ENCODE data around the gene RIPOR3.
A peak's percentile ranks its signal among the peaks of the same experiment; 100 is the strongest.
"Not testable (repeated sequence)": the region's sequence is repeated elsewhere in the genome, so short reads cannot be mapped to it uniquely, and the experiment has no call there.

Gene RIPOR3

DNA sequence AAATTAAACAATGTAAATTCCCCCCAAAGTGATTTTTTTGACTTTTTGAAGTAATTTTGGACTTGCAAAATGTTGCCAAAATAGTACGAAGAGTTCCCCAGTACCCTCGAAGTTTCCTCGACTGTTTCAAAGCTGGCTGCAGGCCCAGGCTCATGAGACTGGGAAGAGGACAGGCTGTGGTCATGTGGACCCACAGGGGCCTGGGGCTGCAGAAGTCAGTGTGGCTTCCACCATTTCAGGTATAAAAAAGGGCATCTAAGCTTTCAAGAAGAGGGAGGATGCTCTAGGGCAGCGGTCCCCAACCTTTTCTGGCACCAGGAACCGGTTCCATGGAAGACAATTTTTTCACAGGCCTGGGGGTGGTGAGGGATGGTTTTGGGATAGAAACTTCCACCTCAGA, 106.1 kb downstream of the RIPOR3 start:
- DNase-seq, result no peak

DNA sequence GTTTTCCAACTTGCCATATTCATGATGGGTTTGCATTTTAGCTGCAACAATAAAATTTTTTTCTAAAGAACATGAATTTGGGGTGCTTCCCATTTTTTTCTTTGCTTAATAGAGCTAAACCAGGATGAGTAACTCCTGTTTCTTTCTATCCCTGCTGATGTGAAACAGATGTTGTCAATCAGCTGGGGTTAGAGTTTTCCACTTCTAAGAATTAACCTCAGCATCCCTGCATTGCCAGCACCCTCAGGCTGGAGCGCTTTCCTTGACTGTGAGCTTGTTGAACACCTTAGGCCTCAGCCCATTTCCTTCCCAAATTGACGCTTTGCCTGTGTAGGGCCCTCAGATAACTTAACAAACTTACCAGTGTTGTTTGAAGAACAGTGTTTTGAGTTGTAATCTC, 106.7 kb downstream of the RIPOR3 start:
- DNase-seq, result no peak

DNA sequence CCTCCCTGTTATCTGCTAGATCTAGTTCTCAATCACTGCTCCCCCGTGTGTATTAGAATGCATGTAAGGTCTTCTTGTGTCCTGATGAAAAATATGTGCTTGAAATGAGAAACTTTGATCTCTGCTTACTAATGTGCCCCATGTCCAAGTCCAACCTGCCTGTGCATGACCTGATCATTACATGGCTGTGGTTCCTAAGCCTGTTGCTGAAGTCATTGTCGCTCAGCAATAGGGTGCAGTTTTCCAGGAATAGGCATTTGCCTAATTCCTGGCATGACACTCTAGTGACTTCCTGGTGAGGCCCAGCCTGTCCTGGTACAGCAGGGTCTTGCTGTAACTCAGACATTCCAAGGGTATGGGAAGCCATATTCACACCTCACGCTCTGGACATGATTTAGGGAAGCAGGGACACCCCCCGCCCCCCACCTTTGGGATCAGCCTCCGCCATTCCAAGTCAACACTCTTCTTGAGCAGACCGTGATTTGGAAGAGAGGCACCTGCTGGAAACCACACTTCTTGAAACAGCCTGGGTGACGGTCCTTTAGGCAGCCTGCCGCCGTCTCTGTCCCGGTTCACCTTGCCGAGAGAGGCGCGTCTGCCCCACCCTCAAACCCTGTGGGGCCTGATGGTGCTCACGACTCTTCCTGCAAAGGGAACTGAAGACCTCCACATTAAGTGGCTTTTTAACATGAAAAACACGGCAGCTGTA, 107.7 kb downstream of the RIPOR3 start:
- no peak for DNase-seq

DNA sequence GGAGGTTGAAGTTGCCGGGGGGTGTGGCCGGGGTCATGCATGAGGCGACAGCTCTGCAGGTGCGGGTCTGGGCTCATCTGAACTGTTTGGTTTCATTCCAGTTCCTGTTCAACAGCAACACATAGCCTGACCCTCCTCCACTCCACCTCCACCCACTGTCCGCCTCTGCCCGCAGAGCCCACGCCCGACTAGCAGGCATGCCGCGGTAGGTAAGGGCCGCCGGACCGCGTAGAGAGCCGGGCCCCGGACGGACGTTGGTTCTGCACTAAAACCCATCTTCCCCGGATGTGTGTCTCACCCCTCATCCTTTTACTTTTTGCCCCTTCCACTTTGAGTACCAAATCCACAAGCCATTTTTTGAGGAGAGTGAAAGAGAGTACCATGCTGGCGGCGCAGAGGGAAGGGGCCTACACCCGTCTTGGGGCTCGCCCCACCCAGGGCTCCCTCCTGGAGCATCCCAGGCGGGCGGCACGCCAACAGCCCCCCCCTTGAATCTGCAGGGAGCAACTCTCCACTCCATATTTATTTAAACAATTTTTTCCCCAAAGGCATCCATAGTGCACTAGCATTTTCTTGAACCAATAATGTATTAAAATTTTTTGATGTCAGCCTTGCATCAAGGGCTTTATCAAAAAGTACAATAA, 108.6 kb downstream of the RIPOR3 start:
- no peak for DNase-seq

DNA sequence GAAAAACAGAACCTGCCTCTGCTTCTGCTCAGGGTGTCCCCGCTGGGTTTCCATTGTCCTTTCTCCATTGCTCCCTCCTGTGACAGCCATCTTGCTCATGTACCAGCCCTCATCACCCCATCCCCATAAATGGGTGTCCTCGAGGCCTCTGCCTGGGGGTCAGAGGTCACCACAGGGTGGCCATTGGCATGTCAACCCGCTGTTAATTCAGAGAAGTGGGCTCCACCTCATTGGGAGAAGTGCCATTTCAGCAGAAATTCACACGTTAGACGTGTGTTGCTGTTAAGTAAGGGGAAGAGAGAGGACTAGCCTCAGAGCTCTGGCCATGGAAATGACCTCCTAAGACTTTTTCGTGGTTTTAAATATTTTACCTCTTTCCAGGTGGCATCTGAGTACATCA, 109.2 kb downstream of the RIPOR3 start:
- no peak for DNase-seq

DNA sequence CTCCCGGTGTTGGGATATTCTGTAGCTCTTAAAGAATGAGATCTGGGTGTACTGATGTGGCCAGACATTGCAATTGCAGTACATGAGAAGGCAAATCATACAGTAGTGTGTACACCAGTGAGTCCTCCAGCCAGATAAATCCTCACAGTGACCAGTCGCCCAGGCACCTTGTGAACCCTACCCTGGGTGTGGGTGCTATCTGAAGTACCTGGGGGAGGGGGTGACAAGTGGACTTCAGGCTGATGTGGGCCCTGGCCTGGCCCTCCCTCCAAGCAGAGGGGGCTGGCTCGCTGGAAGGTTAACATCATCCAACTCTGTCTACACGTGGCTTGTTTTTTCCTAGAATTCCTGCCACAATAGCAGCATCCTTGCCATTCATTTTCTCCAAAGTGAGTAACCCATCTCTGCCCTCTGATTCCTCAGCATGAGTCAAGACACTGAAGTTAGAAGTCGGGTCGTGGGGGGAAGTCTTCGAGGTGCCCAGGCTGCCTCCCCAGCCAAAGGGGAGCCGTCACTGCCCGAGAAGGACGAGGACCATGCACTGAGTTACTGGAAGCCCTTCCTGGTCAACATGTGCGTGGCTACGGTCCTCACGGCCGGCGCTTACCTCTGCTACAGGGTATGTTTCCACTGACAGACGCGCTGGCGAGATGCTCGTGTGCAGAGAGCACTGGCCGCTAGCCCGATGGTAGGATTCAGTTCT, 110.3 kb downstream of the RIPOR3 start:
- DNase-seq, result no peak

DNA sequence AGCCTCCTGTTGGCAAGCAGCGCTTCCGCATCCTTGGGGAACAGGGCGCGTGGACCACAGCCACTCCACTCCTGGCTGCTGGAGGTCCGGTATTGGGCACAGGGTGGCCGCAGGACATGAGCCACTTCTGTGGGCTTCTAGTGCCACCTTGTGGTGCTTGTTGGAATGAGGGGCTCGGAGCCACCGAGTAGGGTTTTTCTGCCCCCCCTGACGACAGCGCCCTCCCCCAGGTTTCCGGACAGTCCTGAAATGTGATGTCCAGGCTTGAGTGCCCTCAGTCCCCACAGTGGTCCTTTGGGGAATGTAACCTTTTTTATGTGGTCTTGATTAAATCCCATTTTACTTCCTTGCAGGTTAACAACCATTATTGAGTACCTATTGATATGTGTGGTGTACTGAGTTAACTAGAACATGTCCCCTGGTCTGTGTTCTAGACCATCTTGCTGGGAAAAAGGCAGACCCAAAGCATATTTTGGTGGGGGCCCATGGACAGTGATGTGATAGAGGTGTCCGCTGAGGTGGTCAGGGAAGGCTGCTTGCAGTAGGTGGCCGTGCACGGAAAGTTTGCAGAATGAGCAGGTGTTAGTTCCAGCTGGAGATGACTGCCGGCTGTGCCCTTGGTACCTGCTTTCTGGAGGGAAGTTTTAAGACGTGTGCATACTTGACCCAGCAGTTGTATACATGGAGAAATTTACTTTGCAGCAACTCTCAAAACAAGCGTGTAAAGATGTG, 111.2 kb downstream of the RIPOR3 start:
- no peak for DNase-seq

DNA sequence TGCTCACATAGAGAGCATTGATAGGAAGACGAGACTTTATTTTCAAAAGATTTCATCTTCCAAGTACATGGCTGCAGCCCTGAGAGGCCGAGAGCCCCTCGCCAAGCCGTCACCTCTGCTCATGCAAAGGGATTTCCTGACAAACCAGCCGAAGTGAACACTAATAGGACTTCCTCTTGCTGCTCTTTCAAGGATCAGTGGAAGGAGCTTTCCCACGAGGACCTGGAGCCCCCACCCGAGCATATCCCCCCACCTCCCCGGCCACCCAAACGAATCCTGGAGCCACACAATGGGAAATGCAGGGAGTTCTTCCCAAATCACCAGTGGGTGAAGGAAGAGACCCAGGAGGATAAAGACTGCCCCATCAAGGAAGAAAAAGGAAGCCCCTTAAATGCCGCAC, 111.8 kb downstream of the RIPOR3 start:
- DNase-seq, result no peak

DNA sequence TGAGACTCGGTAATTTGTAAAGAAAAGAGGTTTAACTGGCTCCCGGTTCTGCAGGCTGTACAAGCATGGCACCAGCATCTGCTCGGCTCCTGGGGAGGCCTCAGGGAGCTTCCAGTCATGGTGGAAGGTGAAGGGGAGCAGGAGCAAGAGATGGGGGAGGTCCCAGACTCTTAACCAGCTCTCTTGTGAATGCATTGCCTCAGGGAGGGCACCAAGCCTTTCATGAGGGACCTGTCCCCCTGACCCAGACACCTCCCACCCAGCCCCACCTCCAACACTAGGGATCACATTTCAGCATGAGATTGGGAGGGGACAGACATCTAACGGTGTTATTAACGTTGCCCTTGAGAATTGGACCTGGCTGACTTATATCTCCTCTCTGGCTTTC, 112.6 kb downstream of the RIPOR3 start:
- DNase-seq, result no peak

DNA sequence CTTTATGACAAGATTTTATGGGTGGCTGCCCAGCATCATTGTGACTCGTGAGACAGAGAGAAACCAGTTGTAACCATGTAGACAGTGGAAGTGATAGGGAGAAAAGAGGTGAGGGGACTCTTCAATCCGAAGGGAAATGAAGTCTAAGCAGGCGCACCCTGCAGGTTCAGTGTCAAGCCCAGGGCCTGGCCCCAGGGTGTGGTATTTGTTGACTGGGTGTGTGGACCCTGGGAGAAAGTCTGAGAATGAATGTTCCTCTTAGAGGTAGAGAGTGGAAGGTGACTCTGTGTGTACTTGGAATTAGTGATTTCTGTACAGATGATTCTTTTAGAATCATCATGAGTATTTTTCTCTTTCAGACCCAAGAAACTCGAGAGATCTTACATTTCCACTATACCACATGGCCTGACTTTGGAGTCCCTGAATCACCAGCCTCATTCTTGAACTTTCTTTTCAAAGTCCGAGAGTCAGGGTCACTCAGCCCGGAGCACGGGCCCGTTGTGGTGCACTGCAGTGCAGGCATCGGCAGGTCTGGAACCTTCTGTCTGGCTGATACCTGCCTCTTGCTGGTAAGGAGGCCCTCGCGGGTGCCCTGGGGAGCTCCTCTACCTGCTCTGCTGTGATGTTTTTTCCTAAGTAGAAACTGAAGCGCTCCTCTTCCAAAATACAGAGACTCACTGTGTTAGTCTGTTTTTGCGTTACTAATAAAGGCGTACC, 113.1 kb downstream of the RIPOR3 start:
- no peak for DNase-seq

DNA sequence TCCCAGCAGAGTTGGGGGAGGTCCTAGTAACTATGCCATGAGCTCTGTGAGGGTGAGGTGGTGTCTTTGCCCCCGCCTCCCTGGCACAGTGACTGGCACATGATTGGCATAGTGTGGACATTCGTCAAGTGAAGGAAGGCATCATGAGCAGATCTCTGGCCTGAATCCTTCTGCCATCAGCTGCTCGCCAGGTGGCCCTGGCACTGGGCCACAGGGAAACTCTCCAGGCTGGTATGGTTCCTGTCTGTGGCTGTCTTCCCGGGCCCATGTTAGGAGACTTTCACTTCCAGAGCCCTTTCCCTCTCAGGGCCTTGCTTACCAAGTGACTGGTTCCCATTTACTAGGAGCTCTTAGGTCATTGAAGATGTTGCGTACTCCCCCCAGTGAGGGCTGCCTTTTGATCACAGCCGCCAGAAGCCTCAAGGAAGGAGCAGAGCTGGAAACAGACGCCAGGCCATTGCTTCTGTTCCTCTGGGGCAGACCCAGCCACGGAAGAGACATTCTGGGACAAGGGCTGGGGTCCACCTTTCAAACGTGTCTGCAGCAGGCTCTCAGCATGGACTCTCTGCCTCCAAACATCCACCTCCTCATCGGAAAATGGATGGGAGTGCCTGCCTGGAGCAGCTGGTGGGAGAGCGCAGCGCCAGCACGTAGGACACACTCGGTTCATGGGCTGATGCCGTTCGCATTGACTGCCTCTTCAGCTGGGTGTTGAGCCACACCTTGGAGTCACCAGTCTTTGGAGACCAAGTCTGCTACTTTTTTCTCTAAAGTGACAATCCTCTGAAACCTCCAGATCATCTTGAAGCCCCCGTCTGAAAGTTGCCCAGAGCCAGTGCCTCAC, 113.9 kb downstream of the RIPOR3 start:
- DNase-seq, result no peak

DNA sequence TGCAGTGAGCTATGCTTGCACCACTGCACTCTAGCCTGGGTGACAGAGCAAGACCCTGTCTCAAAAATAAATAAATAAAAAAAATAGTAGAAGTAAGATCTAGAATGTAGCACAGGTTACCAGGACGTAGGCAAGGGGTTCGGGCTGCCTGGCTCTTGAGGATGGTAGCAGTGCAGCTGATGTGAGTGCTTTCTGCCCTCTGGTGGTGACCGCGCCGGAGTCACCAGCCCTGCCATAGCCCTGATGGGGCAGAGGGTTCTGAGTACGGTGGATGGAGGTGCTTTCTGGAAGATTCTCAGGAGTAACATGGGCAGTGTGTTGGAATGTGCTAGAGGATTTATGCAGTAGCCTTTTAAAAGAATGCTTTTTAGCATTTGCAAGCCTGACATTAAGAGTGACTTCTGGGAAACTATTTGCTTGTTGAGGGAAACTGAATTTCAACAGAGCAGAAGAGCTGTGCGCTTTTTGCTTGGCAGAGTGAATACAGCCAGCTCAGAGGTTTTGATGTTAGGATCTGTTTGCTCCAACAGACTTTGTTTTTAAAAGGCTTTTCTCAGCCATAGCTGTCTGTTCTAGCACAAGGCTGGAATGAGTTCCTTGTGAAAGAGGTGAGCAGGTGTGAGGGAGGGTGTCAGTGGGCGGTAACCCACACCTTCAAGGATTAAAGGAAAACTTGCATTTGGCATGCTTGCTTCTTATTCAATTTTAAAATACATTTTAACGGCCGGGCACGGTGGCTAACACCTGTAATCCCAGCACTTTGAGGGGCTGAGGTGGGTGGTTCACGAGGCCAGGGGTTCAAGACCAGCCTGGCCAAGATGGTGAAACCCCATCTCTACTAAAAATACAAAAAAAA, 115.2 kb downstream of the RIPOR3 start:
- DNase-seq, result peak; percentile 59

DNA sequence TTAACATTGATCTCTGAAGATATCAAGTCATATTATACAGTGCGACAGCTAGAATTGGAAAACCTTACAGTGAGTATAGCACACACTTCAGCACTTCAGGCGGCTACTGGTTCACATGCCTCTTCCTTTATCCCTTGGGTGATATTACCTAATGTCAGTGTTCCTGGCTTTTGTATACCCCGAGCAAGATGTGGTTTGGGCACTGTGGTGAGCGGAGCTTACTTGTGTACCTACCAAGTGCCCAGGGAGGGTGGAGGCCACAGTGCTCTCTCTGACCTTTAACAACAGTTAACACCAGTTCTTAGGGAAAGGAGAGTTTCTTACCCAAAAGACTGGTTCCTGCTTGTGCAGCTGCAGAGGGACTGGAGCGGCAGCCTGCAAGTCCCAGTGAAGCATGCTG, 116.8 kb downstream of the RIPOR3 start:
- DNase-seq, result no peak

DNA sequence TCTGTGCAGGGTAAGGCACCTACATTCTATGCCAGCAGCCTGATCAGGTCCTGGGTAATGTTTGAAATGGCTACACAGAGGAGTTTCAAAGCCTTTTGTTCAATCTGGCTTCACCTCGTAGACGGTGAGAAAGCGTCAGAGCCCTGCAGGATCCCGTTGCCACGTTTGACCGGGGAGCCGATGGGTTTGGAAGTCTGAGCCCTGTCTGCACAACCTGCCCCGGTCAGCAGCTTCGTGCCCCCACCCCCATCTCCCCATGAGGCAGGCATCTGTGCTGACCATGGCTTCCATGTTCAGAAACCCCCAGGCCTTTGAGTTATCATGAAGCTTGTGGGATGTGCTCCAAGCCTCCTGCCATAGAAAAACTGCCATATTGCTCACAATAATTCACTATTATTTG, 117.2 kb downstream of the RIPOR3 start:
- no peak for DNase-seq

DNA sequence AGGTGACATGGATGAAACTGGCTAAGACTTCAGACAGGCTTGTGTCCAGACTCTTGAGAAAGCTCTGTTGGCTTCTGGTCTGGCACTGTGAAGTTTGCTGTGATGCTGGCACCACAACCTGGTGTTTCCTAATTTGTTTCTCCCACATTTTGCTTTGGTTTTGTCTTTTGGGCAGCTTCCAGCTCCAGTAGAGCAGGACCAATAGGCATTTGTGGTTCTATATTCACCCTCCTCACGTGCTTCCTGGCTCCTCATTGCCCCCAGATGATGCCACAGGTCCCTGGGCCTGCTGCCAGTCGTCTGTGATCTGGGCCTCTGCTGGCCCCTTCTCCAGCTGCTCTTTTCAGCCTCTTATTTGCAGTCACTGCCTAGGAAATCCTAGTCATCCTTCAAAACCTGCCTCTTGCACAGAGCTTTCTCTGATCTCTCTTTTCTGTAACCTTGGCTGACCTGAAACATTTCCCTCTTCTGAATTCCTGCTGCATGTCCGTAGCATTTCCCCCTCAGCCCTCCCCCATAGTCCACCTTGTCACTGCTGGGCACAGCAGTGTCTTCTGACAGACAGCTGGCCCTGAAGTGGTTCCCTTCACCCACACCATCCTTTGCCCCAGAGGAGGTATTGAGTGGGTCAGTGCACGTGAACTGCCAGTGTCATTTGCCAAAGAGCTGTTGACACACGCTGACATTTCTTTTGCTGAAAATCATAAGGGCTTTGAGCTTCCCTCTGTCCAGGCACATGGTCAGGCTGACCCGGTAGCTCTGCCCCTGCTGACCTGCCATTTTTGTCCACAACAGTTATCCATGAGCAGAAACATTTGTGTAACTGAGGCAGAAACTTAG, 118.2 kb downstream of the RIPOR3 start:
- no peak for DNase-seq

DNA sequence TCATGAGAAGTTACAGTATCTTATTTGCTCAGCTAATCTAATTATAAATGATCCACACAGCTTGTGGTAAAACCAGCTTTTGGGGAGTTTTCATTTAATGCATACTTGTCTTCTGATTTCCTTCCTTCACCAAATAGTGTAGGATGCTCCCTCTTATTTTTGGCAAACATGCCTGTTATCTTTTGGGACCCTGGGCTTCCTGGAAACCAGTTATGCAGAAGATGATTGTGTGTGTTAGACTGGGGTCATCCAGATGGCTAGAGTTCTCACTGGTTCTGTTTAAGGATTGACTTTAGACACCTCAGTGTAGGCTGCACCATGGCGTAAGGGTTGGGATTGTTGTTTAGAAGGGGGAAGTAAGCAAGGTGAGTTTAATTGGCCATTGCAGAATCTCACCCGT, 119.9 kb downstream of the RIPOR3 start:
- no peak for DNase-seq

DNA sequence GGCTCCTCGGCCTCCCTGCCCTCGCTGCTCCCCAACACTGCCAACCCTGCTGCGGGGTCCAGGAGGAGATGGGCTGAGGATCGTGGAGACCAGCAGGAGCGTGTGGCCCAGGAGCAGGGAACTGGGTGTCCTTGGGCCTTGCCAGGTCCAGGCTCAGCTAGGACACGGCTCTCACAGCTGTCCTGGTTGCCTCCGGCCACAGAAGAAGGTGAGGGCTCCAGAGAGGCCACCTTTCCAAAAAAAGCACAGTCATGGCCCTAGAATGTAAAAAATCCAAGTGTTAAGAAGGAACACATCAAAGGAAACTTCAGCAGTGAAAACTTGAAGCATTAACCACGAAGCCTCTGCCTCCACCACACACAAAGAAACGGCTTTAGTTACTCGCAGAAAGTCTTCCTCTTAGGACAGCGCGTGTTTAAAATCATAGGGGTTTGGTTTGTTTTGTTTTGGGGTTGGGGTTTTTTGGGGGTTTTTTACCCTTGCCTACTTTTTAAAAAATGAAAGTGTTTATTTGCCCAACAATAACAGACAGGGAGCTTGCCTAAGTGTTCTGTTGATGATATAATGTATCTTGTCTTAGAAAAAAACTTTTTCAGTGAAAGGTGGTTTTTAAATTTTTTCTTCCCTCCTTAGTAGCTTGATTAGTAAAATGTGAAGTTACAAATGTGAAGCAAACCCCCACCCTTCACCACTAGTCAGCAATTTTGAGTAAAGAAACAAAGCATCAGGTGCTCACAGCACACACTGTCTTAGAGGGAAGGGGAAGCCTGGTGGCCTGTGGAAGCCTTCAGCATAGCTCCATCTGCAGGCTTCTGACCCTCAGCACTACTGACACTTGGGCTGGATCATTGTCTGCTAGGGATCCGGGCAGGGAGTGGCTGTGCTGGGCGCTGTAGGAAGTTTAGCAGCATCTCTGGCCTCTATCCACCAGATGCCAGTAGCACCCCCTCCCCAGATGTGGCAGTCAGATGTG, 121.2 kb downstream of the RIPOR3 start:
- DNase-seq, result no peak

DNA sequence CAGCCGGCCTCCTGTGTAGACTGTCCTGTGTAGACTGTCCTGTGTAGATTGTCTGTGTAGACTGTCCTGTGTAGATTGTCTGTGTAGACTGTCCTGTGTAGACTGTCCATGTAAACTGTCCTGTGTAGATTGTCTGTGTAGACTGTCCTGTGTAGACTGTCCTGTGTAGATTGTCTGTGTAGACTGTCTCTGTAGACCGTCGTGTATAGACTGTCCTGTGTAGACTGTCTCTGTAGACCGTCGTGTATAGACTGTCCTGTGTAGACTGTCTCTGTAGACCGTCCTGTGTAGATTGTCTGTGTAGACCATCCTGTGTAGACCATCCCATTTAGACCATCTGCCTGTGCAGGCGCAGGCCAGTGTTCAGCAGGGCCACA, 121.9 kb downstream of the RIPOR3 start:
- not testable (repeated sequence) for DNase-seq

DNA sequence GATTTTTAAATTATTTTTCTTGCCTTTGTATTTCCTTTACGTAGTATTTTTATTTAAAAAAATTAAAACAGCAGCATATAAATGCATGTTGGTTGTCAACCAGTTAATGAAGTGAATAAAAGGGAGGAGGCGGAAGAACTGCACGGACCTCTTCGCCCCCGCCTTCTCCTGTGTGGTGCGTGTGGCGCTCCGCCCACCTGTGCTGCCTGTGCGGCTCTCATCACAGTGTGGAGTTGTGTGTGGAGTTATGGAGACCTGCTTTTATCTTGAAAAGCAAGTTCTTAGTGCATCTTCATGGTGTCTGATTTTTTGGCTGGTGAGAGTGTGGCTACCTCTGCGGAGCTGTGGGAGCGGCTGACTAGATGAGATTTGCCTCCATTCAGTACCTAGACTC, 122.8 kb downstream of the RIPOR3 start:
- no peak for DNase-seq

Data from activated CD4-positive, alpha-beta T cell treated with anti-CD3 and anti-CD28 coated beads for 1 hour (primary cell).